Measurements from ENCODE around the gene SLC23A2.
A peak's percentile ranks its signal among the peaks of the same experiment; 100 is the strongest.
"Not testable (repeated sequence)": the region's sequence is repeated elsewhere in the genome, so short reads cannot be mapped to it uniquely, and the experiment has no call there.

The SLC23A2 gene

GRCh38 chr20:4854561-4854901, 146.8 kb downstream of the SLC23A2 start:
- DNase-seq (ENCODE audit: insufficient read length, low spot score) (no peak), FAIRE-seq (no peak)

GRCh38 chr20:4853757-4854560, 147.4 kb downstream of the SLC23A2 start:
- FAIRE-seq (no peak), DNase-seq (ENCODE audit: insufficient read length, low spot score) (no peak)

- no peak for FAIRE-seq
- no peak for DNase-seq (ENCODE audit: insufficient read length, low spot score)
Measured at GRCh38 chr20:4853004-4853403, 148.3 kb downstream of the SLC23A2 start.

- DNase-seq (ENCODE audit: insufficient read length, low spot score) (no peak), FAIRE-seq (no peak)
Measured at GRCh38 chr20:4850960-4851359, 150.3 kb downstream of the SLC23A2 start.

GRCh38 chr20:4848829-4849228, 152.5 kb downstream of the SLC23A2 start:
- DNase-seq (ENCODE audit: insufficient read length, low spot score); FAIRE-seq: not testable (repeated sequence)

- no peak for DNase-seq (ENCODE audit: insufficient read length, low spot score)
- no peak for FAIRE-seq
Measured at GRCh38 chr20:4848041-4848440, 153.3 kb downstream of the SLC23A2 start.

GRCh38 chr20:4846821-4847220, 154.5 kb downstream of the SLC23A2 start:
- DNase-seq (ENCODE audit: insufficient read length, low spot score) (no peak), FAIRE-seq (no peak)

GRCh38 chr20:4844751-4845465, 156.4 kb downstream of the SLC23A2 start:
- DNase-seq (ENCODE audit: insufficient read length, low spot score), result peak; percentile 19
- FAIRE-seq, result no peak

- FAIRE-seq (no peak), DNase-seq (ENCODE audit: insufficient read length, low spot score) (no peak)
Measured at GRCh38 chr20:4844325-4844724, 157.0 kb downstream of the SLC23A2 start.

- FAIRE-seq, result no peak
- DNase-seq (ENCODE audit: insufficient read length, low spot score), result no peak
Measured at GRCh38 chr20:4840801-4841200, 160.5 kb downstream of the SLC23A2 start.

GRCh38 chr20:4838526-4838925, 162.8 kb downstream of the SLC23A2 start:
- DNase-seq (ENCODE audit: insufficient read length, low spot score), result no peak
- FAIRE-seq, result no peak

GRCh38 chr20:4837760-4838159, 163.6 kb downstream of the SLC23A2 start:
- no peak for DNase-seq (ENCODE audit: insufficient read length, low spot score)
- FAIRE-seq, result no peak

- no peak for DNase-seq (ENCODE audit: insufficient read length, low spot score)
- no peak for FAIRE-seq
Measured at GRCh38 chr20:4836935-4837334, 164.4 kb downstream of the SLC23A2 start.

- DNase-seq (ENCODE audit: insufficient read length, low spot score), result no peak
- FAIRE-seq, result no peak
Measured at GRCh38 chr20:4836473-4836872, 164.8 kb downstream of the SLC23A2 start.

- DNase-seq (ENCODE audit: insufficient read length, low spot score) (no peak), FAIRE-seq (no peak)
Measured at GRCh38 chr20:4835244-4836177, 165.8 kb downstream of the SLC23A2 start.

- DNase-seq (ENCODE audit: insufficient read length, low spot score) (no peak), FAIRE-seq (no peak)
Measured at GRCh38 chr20:4833074-4833728, 168.1 kb downstream of the SLC23A2 start.

- DNase-seq (ENCODE audit: insufficient read length, low spot score) (no peak), FAIRE-seq (no peak)
Measured at GRCh38 chr20:4832469-4832868, 168.8 kb downstream of the SLC23A2 start.

- no peak for FAIRE-seq
Measured at GRCh38 chr20:4830696-4831095, 170.6 kb downstream of the SLC23A2 start.

GRCh38 chr20:4830259-4830658, 171.1 kb downstream of the SLC23A2 start:
- no peak for DNase-seq (ENCODE audit: insufficient read length, low spot score)
- FAIRE-seq, result no peak

More at GRCh38 chr20:4830696-4831095, 170.6 kb downstream of the SLC23A2 start:
- no peak for DNase-seq (ENCODE audit: insufficient read length, low spot score)

GRCh38 chr20:4829514-4830215, 171.6 kb downstream of the SLC23A2 start:
- DNase-seq (ENCODE audit: insufficient read length, low spot score) (no peak), FAIRE-seq (no peak)
